Panc1 (cell line): ENCODE results near the gene SPINK8. TPM values are rescaled to one million over a fixed set of nuclear protein-coding genes. Genes with fewer than 3 reads are reported as not detected.
A peak's percentile ranks its signal among the peaks of the same experiment; 100 is the strongest.
"Not testable (repeated sequence)": the region's sequence is repeated elsewhere in the genome, so short reads cannot be mapped to it uniquely, and the experiment has no call there.

Source experiments
- ATAC-seq: fragments of 200-7000 bp; cut with Tn5 transposase; 2 replicates; pipeline ENCODE4 v1.9.1; 2020; ENCODE audit warnings: mild to moderate bottlenecking, moderate library complexity
- Bru-seq: library from RNA; stranded (reverse); fragments of 400-500 nt; gene quantifications from one replicate; lab custom pipeline; 2021; lab: Mats Ljungman, UMichigan
- BruChase-seq, 2 experiments: library from RNA; stranded (reverse); fragments of 400-500 nt; gene quantifications; one replicate each; lab custom pipeline; 2021; lab: Mats Ljungman, UMichigan
- BruUV-seq: library from RNA; stranded (reverse); fragments of 400-500 nt; replicated peaks from 2 replicates; lab custom pipeline; 2021; lab: Mats Ljungman, UMichigan
- CTCF ChIA-PET: fragments of 300-600 bp; sonication (Branson Sonifier 250); formaldehyde crosslinking; loops from one replicate; lab custom pipeline; 2022; ENCODE audit warnings: antibody characterized with exemption; lab: Charles Lee
- POLR2A ChIA-PET: fragments of 300-600 bp; sonication (Branson Sonifier 250); formaldehyde crosslinking; loops from one replicate; lab custom pipeline; 2022; ENCODE audit warnings: antibody characterized with exemption; lab: Charles Lee
- DNase-seq: peaks from one replicate; pipeline ENCODE4 v3.0.0-alpha.2; 2010; ENCODE audit warnings: low read depth, low spot score
- H3K27ac ChIP-seq: 2 replicates; pipeline ENCODE4 v1.5.1; 2011; ENCODE audit warnings: mild to moderate bottlenecking, low read length, inconsistent platforms
- H3K27me3 ChIP-seq: fragments of 200-500 bp; sonication (Bioruptor generic); 2 replicates; pipeline ENCODE4 v1.6.0; 2014; ENCODE audit warnings: low read length, inconsistent platforms; ENCODE audit not compliant: control insufficient read depth, insufficient read depth
- H3K36me3 ChIP-seq: fragments of 200-500 bp; sonication (Bioruptor generic); 2 replicates; pipeline ENCODE4 v1.5.1; 2014; ENCODE audit warnings: inconsistent platforms, mild to moderate bottlenecking, low read length, moderate library complexity; ENCODE audit not compliant: control insufficient read depth, insufficient read depth
- H3K4me1 ChIP-seq: 2 replicates; pipeline ENCODE4 v1.5.1; 2011; ENCODE audit warnings: inconsistent platforms, mild to moderate bottlenecking, low read length, moderate library complexity; ENCODE audit not compliant: control insufficient read depth, insufficient read depth
- H3K4me3 ChIP-seq, 2 experiments: 2 replicates each; pipeline ENCODE4 v1.5.1; 2011 to 2012; ENCODE audit warnings: low read depth in 2 of 2, low read length in 2 of 2, mild to moderate bottlenecking in 2 of 2, inconsistent platforms in 1 of 2, moderate library complexity in 1 of 2
- H3K9me3 ChIP-seq: fragments of 200-500 bp; sonication (Bioruptor generic); 2 replicates; pipeline ENCODE4 v1.5.1; 2014; ENCODE audit warnings: low read depth, mild to moderate bottlenecking, inconsistent platforms, low read length, moderate library complexity; ENCODE audit not compliant: control insufficient read depth, insufficient read depth
- POLR2AphosphoS5 ChIP-seq: IDR thresholded peaks from 2 replicates; pipeline ENCODE4 v1.6.1; 2012; ENCODE audit warnings: mild to moderate bottlenecking, low read depth, low read length, moderate library complexity
- REST ChIP-seq, 2 experiments: IDR thresholded peaks; 2 replicates each; pipeline ENCODE4 v1.6.1; 2011 to 2012; ENCODE audit warnings: low read depth in 2 of 2, control low read depth in 1 of 2, low read length in 1 of 2, mild to moderate bottlenecking in 1 of 2, moderate library complexity in 1 of 2; ENCODE audit not compliant: insufficient read depth in 1 of 2
- SIN3A ChIP-seq: IDR thresholded peaks from 2 replicates; pipeline ENCODE4 v1.6.1; 2012; ENCODE audit warnings: low read depth, mild to moderate bottlenecking, low read length, moderate library complexity, borderline replicate concordance; ENCODE audit not compliant: insufficient read depth
- TCF7L2 ChIP-seq: IDR thresholded peaks from 2 replicates; pipeline ENCODE4 v1.6.1; 2011; ENCODE audit warnings: mild to moderate bottlenecking, low read depth, low read length, inconsistent platforms
- in situ Hi-C: cut with HindIII; loops from 2 replicates; pipeline ENCODE4 v1.10.0; 2016; ENCODE audit warnings: low sequenced_read_pairs, low pct_unique_long_range_greater_than_20kb
- intact Hi-C: fragments of 100-400 bp; cut with micrococcal nuclease; formaldehyde crosslinking; loops from one replicate; pipeline ENCODE4 v1.10.0; 2022; ENCODE audit not compliant: unreplicated experiment
- long read RNA-seq: library from polyadenylated mRNA; unstranded; transcript quantifications from one replicate; pipeline ENCODE4 v2.0.0, GENCODE V29; 2021; ENCODE audit not compliant: unreplicated experiment
- polyA plus RNA-seq: library from polyadenylated mRNA; unstranded; fragments of >200 nt; gene quantifications from one replicate; pipeline ENCODE4 v1.2.1, GENCODE V29; 2012; ENCODE audit warnings: missing spikeins; ENCODE audit not compliant: insufficient read length
- total RNA-seq: library from RNA; stranded (reverse); gene quantifications from one replicate; pipeline ENCODE4 v1.2.1, GENCODE V29; 2021; ENCODE audit not compliant: unreplicated experiment
- TF ChIP-seq, protein P1 (sequence below): fragments of 450-650 bp; IDR thresholded peaks from 2 replicates; pipeline ENCODE4 v1.5.1; 2017; ENCODE audit warnings: mild to moderate bottlenecking

SPINK8 gene
- total RNA-seq (not detected), Bru-seq, nascent RNA (not detected), BruChase-seq, experiment 1, labeled RNA remaining after a 2-hour chase (percentile 4 among the genes with signal in this experiment), BruChase-seq, experiment 2, labeled RNA remaining after a 6-hour chase (not detected)
- polyA plus RNA-seq: not detected
- long read RNA-seq: 0 reads

- H3K9me3 ChIP-seq, DNase-seq, H3K36me3 ChIP-seq, intact Hi-C loops, H3K27me3 ChIP-seq, CTCF ChIA-PET, ATAC-seq, H3K4me3 ChIP-seq, H3K27ac ChIP-seq, H3K4me1 ChIP-seq, in situ Hi-C loops, BruUV-seq: not testable (repeated sequence)
- POLR2A ChIA-PET: interaction anchor here (0.6 kb wide), 1 partner anchor 197 kb away, joined by 10 read pairs; no protein-coding TSS in a partner anchor
Measured at GRCh38 chr3:48333346-48334245, at the start of gene SPINK8. Gene SPINK8 (minus strand): TSS chr3:48333661. CDS start chr3:48328341, 5,320 bp downstream.

DNA sequence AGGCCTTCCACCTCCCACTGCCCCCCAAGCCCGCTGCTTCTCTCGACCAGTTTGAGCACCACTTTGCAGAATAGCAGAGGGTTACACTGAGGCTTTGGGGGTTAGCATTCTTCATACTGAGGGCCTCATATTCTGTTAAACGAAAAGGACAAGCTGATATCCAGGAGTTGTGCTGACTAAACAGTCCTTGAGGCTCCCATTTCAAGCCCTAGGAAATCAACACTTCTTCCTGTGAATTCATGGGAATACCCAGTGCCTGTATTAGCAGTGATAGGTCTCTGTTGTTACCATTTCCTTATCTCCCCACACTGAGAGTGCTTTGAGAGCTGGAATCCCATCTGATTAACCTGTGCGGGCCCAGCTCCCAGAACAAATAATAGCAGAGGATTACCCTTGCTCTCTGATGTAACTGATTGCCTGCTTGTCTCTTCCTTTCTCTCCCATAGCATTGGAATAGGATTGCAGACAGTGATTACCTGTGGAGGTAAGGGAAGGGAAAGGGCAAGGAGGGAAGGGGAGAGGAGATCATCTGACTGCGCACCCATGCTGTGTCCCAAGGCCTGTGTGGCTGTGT lies 39.5 kb upstream of the SPINK8 start:
- Histone ChIP-seq H3K27ac (no peak overlapping the region), H3K27me3 (no peaks in the 10 kb centered on the region)
- CTCF ChIA-PET: no interaction called here

More for the DNA sequence above, 39.5 kb upstream of the SPINK8 start:
- H3K36me3 ChIP-seq: no peaks in the 10 kb centered on the region
- BruUV-seq: no TSS peak
- POLR2A ChIA-PET: no interaction called here
- H3K4me3 ChIP-seq: no peak overlapping the region
- ATAC-seq: no peak
- no peak for DNase-seq
- intact Hi-C loops (no loop called here), in situ Hi-C loops (no loop called here)
- H3K9me3 ChIP-seq: no peaks in the 10 kb centered on the region
- TF ChIP-seq, protein P1, sequence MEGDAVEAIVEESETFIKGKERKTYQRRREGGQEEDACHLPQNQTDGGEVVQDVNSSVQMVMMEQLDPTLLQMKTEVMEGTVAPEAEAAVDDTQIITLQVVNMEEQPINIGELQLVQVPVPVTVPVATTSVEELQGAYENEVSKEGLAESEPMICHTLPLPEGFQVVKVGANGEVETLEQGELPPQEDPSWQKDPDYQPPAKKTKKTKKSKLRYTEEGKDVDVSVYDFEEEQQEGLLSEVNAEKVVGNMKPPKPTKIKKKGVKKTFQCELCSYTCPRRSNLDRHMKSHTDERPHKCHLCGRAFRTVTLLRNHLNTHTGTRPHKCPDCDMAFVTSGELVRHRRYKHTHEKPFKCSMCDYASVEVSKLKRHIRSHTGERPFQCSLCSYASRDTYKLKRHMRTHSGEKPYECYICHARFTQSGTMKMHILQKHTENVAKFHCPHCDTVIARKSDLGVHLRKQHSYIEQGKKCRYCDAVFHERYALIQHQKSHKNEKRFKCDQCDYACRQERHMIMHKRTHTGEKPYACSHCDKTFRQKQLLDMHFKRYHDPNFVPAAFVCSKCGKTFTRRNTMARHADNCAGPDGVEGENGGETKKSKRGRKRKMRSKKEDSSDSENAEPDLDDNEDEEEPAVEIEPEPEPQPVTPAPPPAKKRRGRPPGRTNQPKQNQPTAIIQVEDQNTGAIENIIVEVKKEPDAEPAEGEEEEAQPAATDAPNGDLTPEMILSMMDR: no peak
- TF ChIP-seq TCF7L2 (no peak), REST (IDR thresholded peaks at IDR 0.05; ENCODE audit: insufficient read depth in 1 of 2, low read depth in 2 of 2, low read length in 1 of 2) (no peak), POLR2AphosphoS5 (no peak), SIN3A (no peak)
- no peaks in the 10 kb centered on the region for H3K4me1 ChIP-seq
